Peyer's patch (tissue), 4 donors: ENCODE results near the gene SLC38A2. TPM values are rescaled to one million over a fixed set of nuclear protein-coding genes. Genes with fewer than 3 reads are reported as not detected.

Source experiments
- DNase-seq, 3 donors: peaks; one replicate each; pipeline ENCODE4 v3.0.0-alpha.2; 2017 to 2019
- H3K27ac ChIP-seq, 4 donors: fragments of 200-600 bp; sonication (generic); one replicate each; pipeline ENCODE4 v1.5.1; 2016 to 2019
- H3K27me3 ChIP-seq, 2 donors: fragments of 200-600 bp; sonication (generic); one replicate each; pipeline ENCODE4 v1.5.1; 2019
- H3K36me3 ChIP-seq, 3 donors: fragments of 200-600 bp; sonication (generic); one replicate each; pipeline ENCODE4 v1.5.1; 2016 to 2019
- H3K4me1 ChIP-seq, 4 donors: fragments of 200-600 bp; sonication (generic); one replicate each; pipeline ENCODE4 v1.5.1; 2016 to 2019
- H3K4me3 ChIP-seq, 4 donors: fragments of 200-600 bp; sonication (generic); 1 replicate in 3 of 4; 2 replicates in 1 of 4; pipeline ENCODE4 v1.5.1; 2016 to 2019; ENCODE audit warnings: mild to moderate bottlenecking in 1 of 4
- H3K9me3 ChIP-seq, 4 donors: fragments of 200-600 bp; sonication (generic); one replicate each; pipeline ENCODE4 v1.5.1; 2016 to 2019; ENCODE audit warnings: mild to moderate bottlenecking in 1 of 4
- CTCF ChIP-seq, 6 experiments: fragments of 450-650 bp in 4 of 6; fragments of 200-600 bp in 2 of 6; sonication (generic) in 1 of 6; IDR thresholded peaks; one replicate each; pipeline ENCODE4 v1.5.1; 2017 to 2019; ENCODE audit warnings: antibody characterized with exemption in 6 of 6, mild to moderate bottlenecking in 3 of 6, moderate library complexity in 1 of 6
- POLR2A ChIP-seq, 2 donors: fragments of 450-650 bp; IDR thresholded peaks; one replicate each; pipeline ENCODE4 v1.5.1; 2017; ENCODE audit warnings: antibody characterized with exemption in 2 of 2, mild to moderate bottlenecking in 2 of 2, moderate library complexity in 2 of 2
- total RNA-seq, 4 donors: library from RNA; depleted of rRNA; stranded (reverse); fragments of >200 nt; gene quantifications; one replicate each; pipeline ENCODE4 v1.1.0, GENCODE V29; 2016

Gene SLC38A2
- total RNA-seq, 4 donors from 2014 or later, result 93.1 to 173 (median 134) TPM

- no peak for DNase-seq
- no peaks in the 10 kb centered on the region for H3K36me3 ChIP-seq
- no peaks in the 10 kb centered on the region for H3K9me3 ChIP-seq
- H3K27me3 ChIP-seq, result no peaks in the 10 kb centered on the region
- no peak overlapping the region for H3K4me3 ChIP-seq
- H3K4me1 ChIP-seq, result no peaks in the 10 kb centered on the region
- TF ChIP-seq POLR2A (IDR thresholded peaks at IDR 0.05) (no peak), CTCF (IDR thresholded peaks at IDR 0.05) (no peak)
- H3K27ac ChIP-seq, result no peak overlapping the region
These were observed 37.9 kb upstream of the SLC38A2 start for GRCh38 chr12:46410495-46410894.

GRCh38 chr12:46409974-46410373 lies 37.4 kb upstream of the SLC38A2 start:
- no peak overlapping the region for H3K4me3 ChIP-seq
- no peak for DNase-seq
- H3K9me3 ChIP-seq, result no peaks in the 10 kb centered on the region
- H3K27ac ChIP-seq, result no peak overlapping the region
- no peaks in the 10 kb centered on the region for H3K27me3 ChIP-seq
- no peak for TF ChIP-seq CTCF (IDR thresholded peaks at IDR 0.05)
- no peak for TF ChIP-seq POLR2A (IDR thresholded peaks at IDR 0.05)
- H3K4me1 ChIP-seq, result no peaks in the 10 kb centered on the region
- no peaks in the 10 kb centered on the region for H3K36me3 ChIP-seq

- Histone ChIP-seq H3K27ac (no peak overlapping the region), H3K4me3 (no peak overlapping the region), H3K4me1 (no peaks in the 10 kb centered on the region), H3K27me3 (no peaks in the 10 kb centered on the region), H3K9me3 (no peaks in the 10 kb centered on the region), H3K36me3 (no peaks in the 10 kb centered on the region)
- no peak for TF ChIP-seq CTCF (IDR thresholded peaks at IDR 0.05)
- TF ChIP-seq POLR2A (IDR thresholded peaks at IDR 0.05), result no peak
- no peak for DNase-seq
These were observed 36.8 kb upstream of the SLC38A2 start for GRCh38 chr12:46409342-46409741.

- no peaks in the 10 kb centered on the region for H3K9me3 ChIP-seq
- no peak for DNase-seq
- peaks cover 0 to 6% (median 0%) of the 10 kb centered on the region in 4 donors for H3K4me1 ChIP-seq
- no peak for TF ChIP-seq POLR2A (IDR thresholded peaks at IDR 0.05)
- TF ChIP-seq CTCF (IDR thresholded peaks at IDR 0.05), result no peak
- H3K27me3 ChIP-seq, result no peaks in the 10 kb centered on the region
- no peak overlapping the region for H3K4me3 ChIP-seq
- H3K36me3 ChIP-seq, result no peaks in the 10 kb centered on the region
- no peak overlapping the region for H3K27ac ChIP-seq
These were observed 35.9 kb upstream of the SLC38A2 start for GRCh38 chr12:46408441-46408840.

GRCh38 chr12:46407361-46407760 lies 34.8 kb upstream of the SLC38A2 start:
- Histone ChIP-seq H3K27ac (no peak overlapping the region), H3K36me3 (no peaks in the 10 kb centered on the region), H3K27me3 (no peaks in the 10 kb centered on the region), H3K4me3 (no peak overlapping the region), H3K4me1 (peaks cover 0 to 17% (median 0%) of the 10 kb centered on the region in 4 donors), H3K9me3 (no peaks in the 10 kb centered on the region)
- DNase-seq, result no peak
- TF ChIP-seq CTCF (IDR thresholded peaks at IDR 0.05) (no peak), POLR2A (IDR thresholded peaks at IDR 0.05) (no peak)
